GM15510 (cell line): ENCODE results near the gene C7.

Experiments used
- POLR2A ChIP-seq: IDR thresholded peaks from 3 replicates; pipeline ENCODE4 v1.6.1; 2011; ENCODE audit warnings: borderline replicate concordance; ENCODE audit not compliant: insufficient read length; ENCODE audit errors: extremely low read depth

C7 gene

GRCh38 chr5:40909264-40909663 is at the start of gene C7:
Gene C7 (plus strand): TSS chr5:40909497. CDS start chr5:40909611, 114 bp downstream.
- no peak for TF ChIP-seq POLR2A

DNA sequence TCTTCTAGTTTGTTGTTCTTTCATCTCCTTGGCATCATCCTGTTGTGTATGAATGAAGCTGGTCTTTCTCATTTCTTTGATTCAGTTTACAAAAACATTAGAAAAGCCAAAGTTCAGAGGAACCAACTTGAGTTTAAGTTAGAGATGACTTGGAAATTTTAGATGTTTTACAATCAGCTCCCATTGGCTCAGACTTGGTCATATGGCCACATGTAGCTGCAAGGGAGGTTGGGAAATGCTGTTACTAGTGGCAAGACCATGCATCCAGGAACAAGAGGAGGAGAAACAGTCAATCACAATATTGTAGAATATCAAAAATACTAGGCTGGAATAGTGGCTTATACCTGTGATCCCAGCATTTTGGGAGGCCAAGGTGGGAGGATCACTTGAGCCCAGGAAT is 48.6 kb upstream of the C7 start:
- TF ChIP-seq POLR2A = no peak

GRCh38 chr5:40866844-40867243 is 42.5 kb upstream of the C7 start:
- no peak for TF ChIP-seq POLR2A

- TF ChIP-seq POLR2A = no peak
Measured at GRCh38 chr5:40869384-40869783, 39.9 kb upstream of the C7 start.

DNA sequence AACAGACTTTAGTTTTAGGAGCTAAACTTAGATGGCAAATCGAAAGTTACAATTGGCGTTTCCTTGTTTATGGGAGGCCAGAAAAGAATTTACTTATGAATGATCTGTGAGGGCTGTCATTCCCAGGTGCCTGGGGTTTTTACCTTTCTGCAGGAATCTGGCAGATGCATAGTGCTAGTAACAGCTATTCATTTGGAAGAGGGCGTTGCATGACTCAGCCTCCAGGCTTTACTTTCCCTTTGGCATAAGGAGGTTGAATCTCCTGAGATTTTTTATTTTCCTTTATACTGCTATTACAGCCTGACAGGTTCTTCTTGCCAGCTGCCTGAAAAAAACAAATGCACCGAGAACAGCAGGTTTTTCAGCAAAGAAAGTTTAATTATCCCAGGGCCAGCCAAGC is 38.1 kb upstream of the C7 start:
- no peak for TF ChIP-seq POLR2A

DNA sequence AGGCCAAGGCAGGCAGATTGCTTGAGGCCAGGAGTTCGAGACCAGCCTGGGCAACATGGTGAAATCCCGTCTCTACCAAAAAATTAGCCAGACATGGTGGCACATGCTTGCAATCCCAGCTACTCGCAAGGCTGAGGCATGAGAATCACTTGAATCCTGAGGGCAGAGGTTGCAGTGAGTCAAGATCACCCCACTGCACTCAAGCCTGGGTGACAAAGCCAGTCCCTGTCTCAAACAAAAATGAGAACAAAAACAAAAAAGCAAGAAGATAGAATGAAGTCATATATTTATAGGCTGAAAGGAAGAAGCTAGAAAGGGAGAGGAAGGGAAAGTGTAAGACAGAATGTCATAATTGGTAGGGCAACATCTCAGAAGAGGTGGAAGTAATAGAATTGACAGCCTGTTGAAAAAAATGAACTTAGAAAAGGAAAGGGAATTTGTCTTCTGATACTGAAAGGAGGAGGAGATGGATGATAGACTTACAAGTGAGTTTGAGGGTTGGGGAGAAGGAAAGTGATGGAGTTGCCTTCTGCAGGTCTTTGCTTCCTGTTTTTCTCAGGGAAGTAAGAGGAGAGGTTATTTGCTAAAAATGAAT is 35.9 kb upstream of the C7 start:
- no peak for TF ChIP-seq POLR2A

DNA sequence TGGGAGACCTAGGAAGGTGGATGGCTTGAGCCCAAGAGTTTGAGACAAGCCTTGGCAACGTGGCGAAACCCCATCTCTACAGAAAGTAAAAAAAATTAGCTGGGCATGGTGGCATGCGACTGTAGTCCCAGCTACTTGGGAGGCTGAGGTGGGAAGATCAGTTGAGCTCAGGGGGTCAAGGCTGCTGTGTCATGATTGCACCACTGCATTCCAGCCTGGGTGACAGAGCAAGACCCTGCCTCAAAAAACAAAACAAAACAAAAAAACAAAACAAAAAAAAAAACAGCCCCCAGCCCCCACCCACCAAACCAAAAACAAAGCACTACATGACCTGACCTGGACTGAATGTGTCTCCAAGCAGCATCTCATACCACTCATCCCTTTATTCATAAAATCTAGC is 33.3 kb upstream of the C7 start:
- TF ChIP-seq POLR2A = no peak

DNA sequence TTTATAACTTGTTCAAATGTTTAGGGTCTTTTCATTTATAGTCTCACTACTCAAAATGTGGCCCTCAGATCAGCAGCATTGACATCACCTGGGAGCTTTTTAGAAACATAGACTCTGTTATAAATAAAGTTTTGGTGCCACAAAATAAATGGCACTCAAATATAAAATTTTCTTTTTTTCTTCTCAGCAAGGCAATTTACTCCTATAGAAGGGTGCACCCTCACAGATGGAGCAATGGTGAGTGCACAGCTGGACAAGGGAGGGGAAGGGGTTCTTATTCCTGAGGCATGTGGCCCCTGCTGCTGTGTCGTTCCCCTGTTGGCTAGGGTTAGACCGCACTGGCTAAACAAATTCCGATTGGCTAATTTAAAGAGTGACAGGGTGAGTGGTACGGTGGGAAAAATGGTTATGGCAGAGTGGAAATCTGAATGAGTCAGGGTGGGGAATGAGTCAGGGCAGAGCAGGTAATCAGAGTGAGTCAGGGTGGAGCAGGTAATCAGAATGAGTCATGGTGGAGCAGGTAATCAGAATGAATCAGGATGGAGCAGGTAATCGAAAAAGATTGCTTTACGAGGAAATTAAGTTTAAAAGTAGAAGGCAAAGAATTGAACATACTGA is 31.8 kb upstream of the C7 start:
- no peak for TF ChIP-seq POLR2A

DNA sequence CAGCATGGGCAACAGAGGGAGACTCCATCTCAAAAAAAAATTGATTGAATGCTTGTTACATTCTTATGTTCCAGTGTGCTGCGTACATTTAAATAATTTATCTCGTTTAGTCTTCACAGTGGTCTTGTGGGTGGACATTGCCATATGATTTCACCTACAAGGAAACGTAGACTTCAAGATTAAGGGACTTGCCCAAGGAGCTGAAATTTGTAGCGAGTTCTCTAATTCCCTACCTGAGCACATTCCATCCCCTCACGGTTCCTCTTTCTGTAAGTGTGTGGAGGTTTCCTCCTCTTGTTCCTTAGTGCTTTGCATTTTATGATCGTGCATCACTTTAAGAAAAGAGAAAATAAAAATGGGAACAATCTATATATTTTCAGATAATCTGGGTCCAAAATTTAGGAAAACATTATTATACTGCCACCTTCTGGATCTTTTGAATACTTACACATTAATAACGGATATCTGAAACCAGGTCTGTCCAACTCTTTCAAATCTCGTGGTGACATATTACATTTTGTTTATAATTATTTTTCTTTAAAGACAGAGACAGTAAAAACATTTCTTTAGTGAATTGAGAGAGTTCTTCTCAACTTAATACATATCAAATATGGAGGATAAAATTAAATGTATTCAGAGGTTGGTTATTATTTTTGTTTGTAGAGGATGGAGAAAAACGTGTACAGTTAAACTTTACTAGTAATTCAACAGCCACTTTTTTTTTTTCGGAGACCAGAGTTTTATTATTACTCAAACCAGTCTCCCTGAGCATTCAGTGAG is 29.9 kb upstream of the C7 start:
- TF ChIP-seq POLR2A = no peak

DNA sequence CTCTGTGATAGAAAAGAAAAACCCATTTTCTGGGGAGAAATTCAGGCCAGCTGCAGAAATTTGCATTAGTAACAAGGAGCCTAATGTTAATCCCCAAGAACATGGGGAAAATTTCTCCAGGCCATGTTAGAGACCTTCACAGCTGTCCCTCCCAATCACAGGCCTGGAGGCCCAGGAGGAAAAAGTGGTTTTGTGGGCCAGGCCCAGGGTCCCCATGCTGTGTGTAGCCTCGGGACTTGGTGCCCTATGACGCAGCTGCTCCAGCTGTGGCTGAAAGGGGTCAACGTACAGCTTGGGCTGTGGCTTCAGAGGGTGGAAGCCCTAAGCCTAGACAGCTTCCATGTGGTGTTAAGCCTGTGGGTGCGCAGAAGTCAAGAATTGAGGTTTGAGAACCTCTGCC is 27.0 kb upstream of the C7 start:
- no peak for TF ChIP-seq POLR2A

GRCh38 chr5:40904205-40904993 is 4.9 kb upstream of the C7 start:
- no peak for TF ChIP-seq POLR2A

DNA sequence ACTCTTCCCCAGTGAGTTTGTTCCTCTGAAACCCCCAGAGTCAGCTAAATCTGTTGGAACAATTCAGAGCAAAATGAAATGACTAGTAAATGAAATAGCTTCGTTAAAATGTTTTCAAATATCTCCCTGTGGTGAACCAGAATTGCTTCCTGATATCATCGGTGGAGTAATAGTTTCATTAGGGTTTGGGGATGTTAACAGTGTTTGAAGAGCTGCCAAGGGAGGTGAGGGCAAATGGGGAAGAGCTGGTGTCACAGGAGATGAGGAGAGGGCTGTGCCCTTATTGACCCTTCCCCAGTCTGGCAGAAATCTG is 4.3 kb upstream of the C7 start:
- TF ChIP-seq POLR2A = no peak

DNA sequence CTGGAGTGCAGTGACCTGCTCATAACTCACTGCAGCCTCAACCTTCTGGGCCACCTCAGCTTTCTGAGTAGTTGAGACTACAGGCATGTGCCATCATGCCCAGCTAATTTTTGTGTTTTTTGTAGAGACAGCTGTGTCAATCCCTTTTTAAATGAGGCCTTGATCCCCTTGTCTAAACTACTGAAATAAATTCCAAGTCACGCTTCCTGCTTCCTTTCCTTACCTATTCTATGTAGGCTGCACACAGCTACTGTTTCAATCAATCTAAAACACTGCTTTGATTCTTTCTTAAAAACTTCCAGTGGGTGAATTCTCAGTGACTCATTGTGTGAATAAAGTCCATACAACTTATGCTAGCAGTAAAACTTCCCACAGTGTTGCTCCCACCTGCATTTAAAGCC is 2.9 kb upstream of the C7 start:
- no peak for TF ChIP-seq POLR2A

- TF ChIP-seq POLR2A = no peak
Measured at GRCh38 chr5:40909723-40910122, 426 bp downstream of the C7 start.

DNA sequence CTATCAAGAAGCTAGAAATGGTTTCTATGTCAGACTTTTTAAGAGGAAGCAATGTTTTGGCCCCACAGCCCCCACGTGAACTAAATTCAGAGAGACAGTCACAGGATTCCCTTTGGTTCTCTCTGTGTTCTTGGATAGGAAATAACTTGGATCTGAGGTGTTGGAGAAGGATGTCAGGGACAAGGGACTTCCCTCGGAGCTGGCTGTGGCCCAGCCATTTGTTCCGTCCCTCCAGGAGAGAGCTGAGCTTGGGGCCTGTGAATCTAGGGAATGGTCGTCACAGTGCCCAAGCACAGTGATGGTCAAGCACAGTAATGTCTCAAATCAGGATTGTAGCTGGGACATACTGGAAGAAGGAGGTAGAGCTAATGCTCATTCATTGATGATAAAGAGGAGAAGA is 2.0 kb downstream of the C7 start:
- no peak for TF ChIP-seq POLR2A
